Osteocyte (in vitro differentiated cells): ENCODE results near the gene TPM1. TPM values are rescaled to one million over a fixed set of nuclear protein-coding genes. Genes with fewer than 3 reads are reported as not detected.

Experiments used
- DNase-seq: peaks from one replicate; pipeline ENCODE4 v3.0.0; 2021; ENCODE audit warnings: mixed read lengths; ENCODE audit not compliant: unreplicated experiment; ENCODE audit errors: extremely low spot score
- H3K27ac Mint-ChIP-seq: one replicate; pipeline ENCODE4 v1.8.0; 2021; ENCODE audit warnings: mild to moderate bottlenecking, mixed read lengths; ENCODE audit not compliant: unreplicated experiment
- H3K27me3 Mint-ChIP-seq: one replicate; pipeline ENCODE4 v1.8.0; 2021; ENCODE audit warnings: mixed read lengths; ENCODE audit not compliant: unreplicated experiment
- H3K36me3 Mint-ChIP-seq: one replicate; pipeline ENCODE4 v1.8.0; 2021; ENCODE audit warnings: mixed read lengths; ENCODE audit not compliant: unreplicated experiment
- H3K4me1 Mint-ChIP-seq: one replicate; pipeline ENCODE4 v1.8.0; 2021; ENCODE audit warnings: mixed read lengths; ENCODE audit not compliant: unreplicated experiment
- H3K4me3 Mint-ChIP-seq: one replicate; pipeline ENCODE4 v1.8.0; 2021; ENCODE audit warnings: mild to moderate bottlenecking, moderate library complexity, mixed read lengths; ENCODE audit not compliant: unreplicated experiment
- H3K9me3 Mint-ChIP-seq: one replicate; pipeline ENCODE4 v1.8.0; 2021; ENCODE audit warnings: mixed read lengths; ENCODE audit not compliant: unreplicated experiment
- total RNA-seq: library from RNA; stranded (reverse); gene quantifications from 2 replicates; pipeline ENCODE4 v1.2.1, GENCODE V29; 2021
- TF ChIP-seq, protein P1 (sequence below): fragments of 200-600 bp; sonication (generic); IDR thresholded peaks from 2 replicates; pipeline ENCODE4 v1.5.0; 2021; ENCODE audit warnings: antibody characterized with exemption, mild to moderate bottlenecking, moderate library complexity

TPM1 gene
- total RNA-seq, 1 donor from 2014 or later = 1,747 TPM

DNA sequence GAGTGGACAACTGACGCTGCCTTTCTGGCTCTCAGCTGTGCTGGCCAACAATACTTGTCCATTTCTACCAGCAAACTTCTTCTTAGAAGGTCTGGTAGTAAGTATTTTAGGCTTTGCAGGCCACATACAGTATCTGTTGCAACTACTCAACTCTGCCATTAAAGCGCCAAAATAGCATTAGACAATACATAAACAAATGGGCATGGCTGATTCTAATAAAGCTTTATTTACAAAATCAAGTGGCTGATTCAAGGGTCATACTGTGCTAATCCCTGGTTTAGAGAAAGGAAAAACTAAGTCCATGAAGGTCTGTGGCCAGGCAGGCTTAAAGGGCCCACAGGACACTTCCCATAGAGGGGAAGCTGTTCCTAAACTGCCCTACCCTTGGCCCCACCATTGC lies 26.3 kb upstream of the TPM1 start:
- Mint-ChIP-seq H3K27ac (no peak overlapping the region), H3K27me3 (no peaks in the 10 kb centered on the region), H3K4me3 (no peak overlapping the region), H3K9me3 (peaks cover 5% of the 10 kb centered on the region), H3K36me3 (no peaks in the 10 kb centered on the region), H3K4me1 (peaks cover 74% of the 10 kb centered on the region)
- DNase-seq = no peak
- TF ChIP-seq, protein P1, sequence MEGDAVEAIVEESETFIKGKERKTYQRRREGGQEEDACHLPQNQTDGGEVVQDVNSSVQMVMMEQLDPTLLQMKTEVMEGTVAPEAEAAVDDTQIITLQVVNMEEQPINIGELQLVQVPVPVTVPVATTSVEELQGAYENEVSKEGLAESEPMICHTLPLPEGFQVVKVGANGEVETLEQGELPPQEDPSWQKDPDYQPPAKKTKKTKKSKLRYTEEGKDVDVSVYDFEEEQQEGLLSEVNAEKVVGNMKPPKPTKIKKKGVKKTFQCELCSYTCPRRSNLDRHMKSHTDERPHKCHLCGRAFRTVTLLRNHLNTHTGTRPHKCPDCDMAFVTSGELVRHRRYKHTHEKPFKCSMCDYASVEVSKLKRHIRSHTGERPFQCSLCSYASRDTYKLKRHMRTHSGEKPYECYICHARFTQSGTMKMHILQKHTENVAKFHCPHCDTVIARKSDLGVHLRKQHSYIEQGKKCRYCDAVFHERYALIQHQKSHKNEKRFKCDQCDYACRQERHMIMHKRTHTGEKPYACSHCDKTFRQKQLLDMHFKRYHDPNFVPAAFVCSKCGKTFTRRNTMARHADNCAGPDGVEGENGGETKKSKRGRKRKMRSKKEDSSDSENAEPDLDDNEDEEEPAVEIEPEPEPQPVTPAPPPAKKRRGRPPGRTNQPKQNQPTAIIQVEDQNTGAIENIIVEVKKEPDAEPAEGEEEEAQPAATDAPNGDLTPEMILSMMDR = no peak

DNA sequence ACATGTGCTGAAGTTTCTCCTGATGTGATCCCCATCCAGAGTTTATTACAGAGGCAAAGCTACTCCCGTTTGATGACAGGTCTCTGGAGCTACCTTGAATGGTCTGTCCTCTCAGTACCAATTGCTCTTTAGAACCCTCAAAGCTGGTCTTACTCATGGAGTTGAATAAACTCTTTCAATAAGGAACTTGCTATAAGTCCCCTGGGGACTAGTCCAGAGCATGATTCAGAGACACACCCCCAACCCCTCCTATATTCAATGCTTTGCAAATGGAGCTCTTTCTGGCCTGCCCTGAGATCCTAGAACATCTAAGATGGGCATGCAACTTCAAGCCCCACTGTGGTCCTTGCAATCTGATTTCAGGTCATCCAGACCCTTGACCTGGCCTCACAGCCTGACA lies 23.9 kb upstream of the TPM1 start:
- H3K4me3 Mint-ChIP-seq = no peak overlapping the region
- H3K27me3 Mint-ChIP-seq = no peaks in the 10 kb centered on the region
- no peak overlapping the region for H3K27ac Mint-ChIP-seq
- H3K36me3 Mint-ChIP-seq = no peaks in the 10 kb centered on the region
- TF ChIP-seq, protein P1 = no peak
- peaks cover 72% of the 10 kb centered on the region for H3K4me1 Mint-ChIP-seq
- H3K9me3 Mint-ChIP-seq = peaks cover 5% of the 10 kb centered on the region
- DNase-seq = no peak

DNA sequence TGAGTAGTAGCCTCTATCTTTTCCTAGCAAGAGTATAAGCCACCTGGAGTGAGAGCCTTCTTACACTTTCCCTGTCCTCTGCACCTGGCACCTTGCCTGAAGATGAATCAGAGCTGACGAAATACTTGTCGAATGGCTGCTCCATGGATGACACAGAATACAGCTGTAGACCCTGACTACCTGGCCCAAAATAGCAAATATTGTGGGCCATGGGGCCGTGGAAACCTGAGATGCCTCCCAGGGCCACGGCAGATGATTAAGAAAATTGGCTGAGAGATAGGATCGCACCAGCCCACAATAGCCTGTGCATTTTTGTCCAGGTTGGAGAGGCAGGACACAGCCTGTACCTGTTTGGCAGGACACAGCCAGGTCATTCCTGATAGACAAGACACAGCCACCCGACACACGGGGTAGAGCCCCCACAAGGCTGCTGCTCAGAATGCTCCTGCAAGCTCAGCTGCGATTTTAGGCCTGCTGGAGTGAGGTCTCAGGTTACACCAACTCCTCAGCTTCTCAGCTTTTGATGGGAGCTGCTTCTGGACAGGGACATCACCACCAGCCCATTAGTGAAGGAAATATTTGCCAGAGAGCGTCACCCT lies 22.9 kb upstream of the TPM1 start:
- H3K9me3 Mint-ChIP-seq = peaks cover 5% of the 10 kb centered on the region

DNA sequence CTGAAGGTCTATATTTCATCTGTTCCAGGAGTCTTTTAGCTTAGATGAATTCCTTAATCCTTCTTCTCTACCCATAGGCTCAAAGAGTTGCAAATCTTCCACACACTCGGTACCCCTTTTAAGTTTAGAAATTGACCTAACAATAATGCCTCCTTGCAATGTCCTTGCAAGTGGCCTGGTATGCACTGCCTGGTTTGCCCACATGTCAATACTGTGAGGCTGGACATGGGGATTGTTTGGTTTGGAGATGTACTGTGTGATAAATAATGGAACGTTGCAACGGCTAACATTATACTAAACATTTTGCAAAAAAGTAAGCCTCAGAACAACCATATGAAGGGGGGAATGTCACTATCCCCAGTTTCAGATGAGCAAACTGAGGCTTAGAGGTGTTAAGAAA lies 22.4 kb upstream of the TPM1 start:
- TF ChIP-seq, protein P1 = no peak
- H3K4me3 Mint-ChIP-seq = no peak overlapping the region
- peaks cover 73% of the 10 kb centered on the region for H3K4me1 Mint-ChIP-seq
- no peaks in the 10 kb centered on the region for H3K27me3 Mint-ChIP-seq
- peaks cover 5% of the 10 kb centered on the region for H3K9me3 Mint-ChIP-seq
- no peaks in the 10 kb centered on the region for H3K36me3 Mint-ChIP-seq
- no peak for DNase-seq
- H3K27ac Mint-ChIP-seq = peak overlapping the region; percentile 68

More for the DNA sequence above, 22.9 kb upstream of the TPM1 start:
- Mint-ChIP-seq H3K27ac (peak overlapping the region; percentile 68), H3K36me3 (no peaks in the 10 kb centered on the region), H3K4me1 (peaks cover 72% of the 10 kb centered on the region), H3K27me3 (no peaks in the 10 kb centered on the region), H3K4me3 (no peak overlapping the region)
- TF ChIP-seq, protein P1 = no peak
- no peak for DNase-seq

DNA sequence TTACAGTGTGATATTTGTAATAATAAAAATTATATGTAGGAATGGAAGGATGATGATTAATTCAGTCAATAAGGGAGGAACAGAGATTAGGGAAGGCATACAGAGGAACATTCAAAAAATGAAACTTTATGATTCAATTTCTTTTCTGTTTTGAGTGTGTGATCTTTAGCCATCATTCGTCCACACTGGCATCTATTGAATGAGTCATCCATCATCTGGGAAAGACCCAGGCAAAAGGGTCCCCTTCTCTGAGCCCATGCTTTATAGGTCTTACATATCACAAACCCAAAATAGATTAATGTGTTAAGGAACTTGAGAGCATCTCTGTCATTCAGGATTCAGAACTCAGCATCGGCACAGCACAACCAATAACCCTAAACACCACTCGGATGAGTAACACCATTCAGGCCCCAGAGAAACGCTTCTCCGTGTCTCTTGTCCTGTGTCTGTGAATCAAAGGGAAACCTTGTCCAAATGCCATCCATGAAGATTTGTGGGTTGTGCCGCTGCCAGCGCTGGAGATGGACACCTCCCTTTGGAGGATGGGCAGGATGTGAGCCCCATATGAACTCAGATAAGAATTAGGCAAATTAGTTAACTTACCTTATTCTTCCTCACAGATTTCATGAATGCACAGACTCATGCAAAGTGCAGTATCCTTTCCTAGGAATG lies 21.7 kb upstream of the TPM1 start:
- TF ChIP-seq, protein P1 = no peak
- Mint-ChIP-seq H3K27me3 (no peaks in the 10 kb centered on the region), H3K4me3 (no peak overlapping the region), H3K4me1 (peaks cover 65% of the 10 kb centered on the region), H3K9me3 (peaks cover 5% of the 10 kb centered on the region), H3K36me3 (no peaks in the 10 kb centered on the region), H3K27ac (peak overlapping the region; percentile 50)
- DNase-seq = no peak
